Left renal cortex interstitium (tissue), 4 donors: ENCODE measurements around the gene SFMBT2. TPM values are rescaled to one million over a fixed set of nuclear protein-coding genes. Genes with fewer than 3 reads are reported as not detected.

ENCODE experiments used
- DNase-seq, 4 donors: peaks; one replicate each; pipeline ENCODE4 v3.0.0-alpha.2; 2013; ENCODE audit warnings: low read depth in 4 of 4, low spot score in 2 of 4, missing footprints in 1 of 4
- polyA plus RNA-seq, 4 donors: library from polyadenylated mRNA; unstranded; fragments of 120-200 nt; gene quantifications; one replicate each; pipeline ENCODE4 v1.2.1, GENCODE V29; 2013; ENCODE audit not compliant: insufficient read length in 4 of 4

SFMBT2 gene
- polyA plus RNA-seq, 4 donors: 5.2 to 8.4 (median 6.4) TPM

GRCh38 chr10:7161484-7162250, 249.2 kb downstream of the SFMBT2 start:
- no peak for DNase-seq

GRCh38 chr10:7159928-7160327, 250.9 kb downstream of the SFMBT2 start:
- no peak for DNase-seq

- DNase-seq: no peak
Measured at GRCh38 chr10:7159517-7159916, 251.3 kb downstream of the SFMBT2 start.

- DNase-seq: no peak
Measured at GRCh38 chr10:7157091-7157490, 253.7 kb downstream of the SFMBT2 start.

GRCh38 chr10:7153750-7154149, 257.1 kb downstream of the SFMBT2 start:
- no peak for DNase-seq

GRCh38 chr10:7152982-7153381, 257.9 kb downstream of the SFMBT2 start:
- no peak for DNase-seq

- DNase-seq: no peak
Measured at GRCh38 chr10:7152341-7152740, 258.5 kb downstream of the SFMBT2 start.

- DNase-seq: no peak
Measured at GRCh38 chr10:7151538-7151937, 259.3 kb downstream of the SFMBT2 start.

GRCh38 chr10:7150349-7150748, 260.5 kb downstream of the SFMBT2 start:
- no peak for DNase-seq

- DNase-seq: no peak
Measured at GRCh38 chr10:7146189-7146588, 264.6 kb downstream of the SFMBT2 start.

GRCh38 chr10:7136016-7136415, 274.8 kb downstream of the SFMBT2 start:
- no peak for DNase-seq

- DNase-seq: no peak
Measured at GRCh38 chr10:7135188-7135587, 275.6 kb downstream of the SFMBT2 start.

- DNase-seq: no peak
Measured at GRCh38 chr10:7134448-7134847, 276.4 kb downstream of the SFMBT2 start.

GRCh38 chr10:7133958-7134357, 276.9 kb downstream of the SFMBT2 start:
- DNase-seq: no peak

GRCh38 chr10:7133278-7133677, 277.6 kb downstream of the SFMBT2 start:
- DNase-seq: no peak

GRCh38 chr10:7130191-7130911, 280.5 kb downstream of the SFMBT2 start:
- no peak for DNase-seq

- DNase-seq: no peak
Measured at GRCh38 chr10:7123774-7124173, 287.1 kb downstream of the SFMBT2 start.

- no peak for DNase-seq
Measured at GRCh38 chr10:7122561-7122960, 288.3 kb downstream of the SFMBT2 start.

GRCh38 chr10:7121154-7121797, 289.6 kb downstream of the SFMBT2 start:
- DNase-seq: peak in 3 of 4 donors; percentile 26 to 36 (median 32)

GRCh38 chr10:7119325-7120015, 291.4 kb downstream of the SFMBT2 start:
- DNase-seq: no peak
